GM18909 (cell line): Measurements from ENCODE around the gene CMSS1.

Source experiments
- ATAC-seq: cut with Tn5 transposase; IDR thresholded peaks from one replicate; pipeline ENCODE4 v1.9.1; 2021; ENCODE audit warnings: mild to moderate bottlenecking; ENCODE audit not compliant: unreplicated experiment, poor library complexity

The CMSS1 gene

GRCh38 chr3:99817437-99818240 is at the start of gene CMSS1:
TSS of gene CMSS1 (plus strand) at chr3:99817862.
- ATAC-seq, result peak; percentile 99

GRCh38 chr3:99768126-99768525 is 49.5 kb upstream of the CMSS1 start:
- no peak for ATAC-seq

GRCh38 chr3:99768808-99769501 is 48.7 kb upstream of the CMSS1 start:
- no peak for ATAC-seq

- ATAC-seq, result no peak
These were observed 45.5 kb upstream of the CMSS1 start for GRCh38 chr3:99772171-99772570.

GRCh38 chr3:99772671-99773070 is 45.0 kb upstream of the CMSS1 start:
- ATAC-seq, result no peak

- peak; percentile 97 for ATAC-seq
These were observed 43.2 kb upstream of the CMSS1 start for GRCh38 chr3:99774467-99774866.

GRCh38 chr3:99776516-99777209 is 41.0 kb upstream of the CMSS1 start:
- ATAC-seq, result no peak

GRCh38 chr3:99777210-99777549 is 40.5 kb upstream of the CMSS1 start:
- ATAC-seq, result no peak

GRCh38 chr3:99777708-99778107 is 40.0 kb upstream of the CMSS1 start:
- ATAC-seq, result no peak

GRCh38 chr3:99780749-99781148 is 36.9 kb upstream of the CMSS1 start:
- no peak for ATAC-seq

GRCh38 chr3:99781761-99782160 is 35.9 kb upstream of the CMSS1 start:
- no peak for ATAC-seq

GRCh38 chr3:99783011-99783573 is 34.6 kb upstream of the CMSS1 start:
- ATAC-seq, result no peak

- peak; percentile 96 for ATAC-seq
These were observed 28.5 kb upstream of the CMSS1 start for GRCh38 chr3:99789011-99789721.

- ATAC-seq, result no peak
These were observed 23.2 kb upstream of the CMSS1 start for GRCh38 chr3:99794485-99794884.

- no peak for ATAC-seq
These were observed 22.1 kb upstream of the CMSS1 start for GRCh38 chr3:99795573-99795972.

- no peak for ATAC-seq
These were observed 18.2 kb upstream of the CMSS1 start for GRCh38 chr3:99799422-99799821.

GRCh38 chr3:99803297-99803696 is 14.4 kb upstream of the CMSS1 start:
- ATAC-seq, result no peak

- ATAC-seq, result no peak
These were observed 12.5 kb upstream of the CMSS1 start for GRCh38 chr3:99805160-99805559.

- ATAC-seq, result peak; percentile 64
These were observed 9.4 kb upstream of the CMSS1 start for GRCh38 chr3:99808163-99808794.

- no peak for ATAC-seq
These were observed 8.1 kb upstream of the CMSS1 start for GRCh38 chr3:99809565-99809964.
